ENCODE data around the gene FRYL. TPM values are rescaled to one million over a fixed set of nuclear protein-coding genes. Genes with fewer than 3 reads are reported as not detected.
A peak's percentile ranks its signal among the peaks of the same experiment; 100 is the strongest.
"Not testable (repeated sequence)": the region's sequence is repeated elsewhere in the genome, so short reads cannot be mapped to it uniquely, and the experiment has no call there.

FRYL gene
- total RNA-seq, 1 donor from 2014 or later: 30.8 TPM

GRCh38 chr4:48786549-48786948 is 6.5 kb upstream of the FRYL start:
- DNase-seq (ENCODE audit: low read depth): no peak

- DNase-seq (ENCODE audit: low read depth): no peak
These were observed 5.2 kb upstream of the FRYL start for GRCh38 chr4:48785302-48785701.

GRCh38 chr4:48781968-48782367 is 1.9 kb upstream of the FRYL start:
- DNase-seq (ENCODE audit: low read depth): no peak

GRCh38 chr4:48780865-48781214 is 761 bp upstream of the FRYL start:
- DNase-seq (ENCODE audit: low read depth): no peak

- DNase-seq (ENCODE audit: low read depth): peak; percentile 81
These were observed 733 bp downstream of the FRYL start for GRCh38 chr4:48779095-48779997.

GRCh38 chr4:48778431-48779094 is 1.5 kb downstream of the FRYL start:
- no peak for DNase-seq (ENCODE audit: low read depth)

GRCh38 chr4:48777739-48778138 is 2.3 kb downstream of the FRYL start:
- no peak for DNase-seq (ENCODE audit: low read depth)

- DNase-seq (ENCODE audit: low read depth): no peak
These were observed 5.0 kb downstream of the FRYL start for GRCh38 chr4:48774760-48775710.

GRCh38 chr4:48772556-48772955 is 7.5 kb downstream of the FRYL start:
- DNase-seq (ENCODE audit: low read depth): no peak

- no peak for DNase-seq (ENCODE audit: low read depth)
These were observed 12.8 kb downstream of the FRYL start for GRCh38 chr4:48767055-48767929.

GRCh38 chr4:48766131-48766792 is 13.8 kb downstream of the FRYL start:
- no peak for DNase-seq (ENCODE audit: low read depth)

- DNase-seq (ENCODE audit: low read depth): no peak
These were observed 17.7 kb downstream of the FRYL start for GRCh38 chr4:48762408-48762807.

GRCh38 chr4:48761286-48761685 is 18.8 kb downstream of the FRYL start:
- DNase-seq (ENCODE audit: low read depth): no peak

- not testable (repeated sequence) for DNase-seq (ENCODE audit: low read depth)
These were observed 21.4 kb downstream of the FRYL start for GRCh38 chr4:48758703-48759102.

GRCh38 chr4:48756689-48757220 is 23.3 kb downstream of the FRYL start:
- DNase-seq (ENCODE audit: low read depth): no peak

- DNase-seq (ENCODE audit: low read depth): no peak
These were observed 24.8 kb downstream of the FRYL start for GRCh38 chr4:48755281-48755680.

- DNase-seq (ENCODE audit: low read depth): no peak
These were observed 26.9 kb downstream of the FRYL start for GRCh38 chr4:48753159-48753558.

- DNase-seq (ENCODE audit: low read depth): no peak
These were observed 27.4 kb downstream of the FRYL start for GRCh38 chr4:48752726-48753125.

GRCh38 chr4:48752246-48752645 is 27.8 kb downstream of the FRYL start:
- DNase-seq (ENCODE audit: low read depth): no peak

Measured in myocyte (in vitro differentiated cells).